T-helper 9 cell (primary cell): ENCODE measurements around the gene AZU1.

Experiments used
- DNase-seq: peaks from one replicate; pipeline ENCODE4 v3.0.0-alpha.2; 2020
- total RNA-seq, 2 donors: gene quantifications; one replicate each; lab custom pipeline; 2026; lab: John Stamatoyannopoulos, UW

AZU1 gene
- total RNA-seq: 0.21 to 0.48 reads per million in 2 donors

- DNase-seq: no peak
These were observed at the start of gene AZU1 for GRCh38 chr19:827710-828321. Gene AZU1, plus strand, starts transcription at chr19:827837. Its CDS starts 10 bp downstream, at chr19:827847.

GRCh38 chr19:778910-779653 lies 48.6 kb upstream of the AZU1 start:
- no peak for DNase-seq

- DNase-seq: no peak
These were observed 46.7 kb upstream of the AZU1 start for GRCh38 chr19:780935-781334.

DNA sequence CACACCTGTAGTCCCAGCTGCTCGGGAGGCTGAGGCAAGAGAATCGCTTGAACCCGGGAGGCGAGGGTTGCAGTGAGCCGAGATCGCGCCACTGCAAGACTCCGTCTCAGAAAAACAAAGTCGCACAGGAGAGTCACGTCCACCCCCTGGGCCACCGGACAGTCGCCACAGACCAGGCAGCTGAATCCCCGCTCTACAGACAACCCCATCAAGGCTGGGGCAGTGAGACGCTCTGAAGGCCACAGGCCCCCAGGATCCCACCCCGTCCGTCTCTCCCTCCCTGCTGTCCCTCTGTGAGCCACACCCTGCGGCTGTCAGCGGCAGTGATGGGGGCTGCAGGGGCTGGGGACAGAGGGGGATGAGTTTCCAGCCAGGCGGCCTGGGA lies 45.8 kb upstream of the AZU1 start:
- DNase-seq: no peak

GRCh38 chr19:782185-782877 lies 45.3 kb upstream of the AZU1 start:
- DNase-seq: no peak

DNA sequence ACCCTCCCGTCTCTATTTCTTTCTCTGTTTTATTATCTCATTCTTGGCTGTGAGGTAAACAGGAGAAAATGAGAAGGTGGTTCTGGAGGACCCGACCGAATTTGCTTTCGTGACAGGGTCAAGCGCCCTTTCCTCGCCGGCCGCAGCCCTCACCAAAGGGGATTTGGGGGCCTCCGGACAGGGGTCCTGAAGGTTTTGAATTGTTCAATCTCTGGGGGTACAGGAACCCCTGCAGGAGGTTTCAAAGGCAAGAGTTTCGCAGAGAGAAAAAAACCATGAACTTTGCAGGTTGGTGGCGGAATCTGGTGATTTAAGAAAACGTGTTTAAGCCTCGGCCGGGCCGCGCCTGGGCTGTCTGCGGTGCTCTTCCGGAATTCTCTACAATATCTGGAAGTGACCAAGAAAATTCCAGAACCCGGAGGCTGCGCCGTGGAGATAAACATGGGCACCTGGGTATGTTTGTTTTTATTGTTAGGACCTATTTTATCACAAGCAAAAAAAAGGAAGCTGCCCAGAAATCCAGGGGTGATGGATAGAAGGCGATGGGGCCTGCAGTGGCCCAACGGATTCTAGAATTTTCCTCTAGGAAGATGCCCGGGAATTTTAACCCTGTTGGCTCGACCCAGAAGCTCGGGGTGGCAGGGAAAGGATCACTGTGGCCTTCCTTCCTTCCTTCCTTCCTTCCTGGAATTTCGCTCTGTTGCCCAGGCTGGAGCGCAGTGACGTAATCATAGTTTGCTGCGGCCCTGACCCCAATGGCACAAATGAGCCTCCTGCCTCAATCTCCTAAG lies 44.6 kb upstream of the AZU1 start:
- DNase-seq: no peak

DNA sequence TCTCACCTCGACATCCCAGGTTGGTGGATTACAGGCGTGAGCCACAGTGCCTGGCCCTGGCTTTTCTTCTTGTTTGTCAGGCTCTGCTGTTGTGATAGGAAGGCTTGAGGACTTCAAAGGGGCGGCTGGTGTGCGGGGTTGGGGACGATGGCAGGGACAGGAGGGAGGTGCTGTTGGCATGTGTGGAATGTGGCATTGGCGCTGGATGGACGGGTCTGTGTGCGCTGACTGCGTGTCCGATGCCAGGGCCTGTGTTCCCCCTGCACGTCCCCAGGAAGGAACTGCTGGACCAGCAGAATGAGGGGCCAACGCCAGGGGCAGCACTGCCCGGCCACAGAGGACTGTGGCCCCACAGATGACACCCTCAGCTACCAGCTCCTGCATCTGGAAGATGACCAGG lies 43.1 kb upstream of the AZU1 start:
- DNase-seq: no peak

GRCh38 chr19:787536-787935 lies 40.1 kb upstream of the AZU1 start:
- DNase-seq: no peak

GRCh38 chr19:788686-788982 lies 39.0 kb upstream of the AZU1 start:
- no peak for DNase-seq

DNA sequence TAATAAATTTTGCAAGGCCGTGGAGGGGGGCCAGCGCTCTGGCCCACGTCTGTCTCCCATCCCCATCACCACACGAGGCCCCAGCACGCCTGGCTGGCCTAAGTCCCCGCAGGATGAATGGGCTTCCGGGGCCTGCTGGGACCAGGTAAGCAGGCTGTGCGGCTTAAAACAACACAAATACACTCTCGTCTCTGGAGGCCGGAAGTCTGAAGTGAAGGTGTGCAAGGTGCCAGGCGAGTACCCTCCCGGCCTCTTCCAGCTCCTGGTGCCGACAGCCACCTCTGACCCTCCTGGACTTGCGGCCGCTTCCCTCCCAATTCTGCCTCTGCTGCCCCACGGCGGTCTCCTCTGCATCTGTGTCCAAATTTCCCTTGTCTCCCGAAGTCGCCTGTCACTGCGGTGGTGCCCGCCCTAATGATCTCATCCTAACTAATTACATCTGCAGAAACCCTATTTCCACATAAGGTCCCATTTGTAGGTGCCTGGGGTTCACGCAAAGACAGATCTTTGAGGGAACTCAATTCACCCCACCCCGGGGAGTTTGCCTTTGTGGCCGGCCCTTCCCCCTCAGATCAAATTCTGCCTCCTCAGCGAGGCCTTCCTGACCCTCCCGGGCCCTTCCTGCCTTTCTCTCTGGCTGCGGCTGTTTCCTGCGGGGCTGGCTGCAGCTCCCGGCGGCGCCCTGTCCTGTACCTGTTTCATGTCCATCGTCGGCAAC lies 38.5 kb upstream of the AZU1 start:
- DNase-seq: no peak

DNA sequence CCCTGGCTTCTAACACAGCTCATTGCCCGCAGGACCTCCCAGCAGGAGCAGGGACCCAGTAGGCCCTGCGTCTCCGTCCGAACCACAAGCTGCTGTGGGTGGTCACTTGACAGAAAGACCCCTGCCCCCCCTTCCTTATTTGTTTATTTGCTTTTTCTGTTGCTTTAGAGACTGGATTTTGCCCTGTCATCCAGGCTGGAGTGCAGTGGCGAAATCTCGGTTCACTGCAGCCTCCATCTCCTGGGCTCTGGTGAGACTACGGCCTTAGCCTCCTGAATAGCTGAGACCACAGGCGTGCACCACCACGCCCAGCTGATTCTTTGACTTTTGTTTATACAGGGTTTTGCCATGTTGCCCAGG lies 38.0 kb upstream of the AZU1 start:
- DNase-seq: no peak

- DNase-seq: no peak
These were observed 36.5 kb upstream of the AZU1 start for GRCh38 chr19:791007-791566.

GRCh38 chr19:791567-792305 lies 35.9 kb upstream of the AZU1 start:
- no peak for DNase-seq

DNA sequence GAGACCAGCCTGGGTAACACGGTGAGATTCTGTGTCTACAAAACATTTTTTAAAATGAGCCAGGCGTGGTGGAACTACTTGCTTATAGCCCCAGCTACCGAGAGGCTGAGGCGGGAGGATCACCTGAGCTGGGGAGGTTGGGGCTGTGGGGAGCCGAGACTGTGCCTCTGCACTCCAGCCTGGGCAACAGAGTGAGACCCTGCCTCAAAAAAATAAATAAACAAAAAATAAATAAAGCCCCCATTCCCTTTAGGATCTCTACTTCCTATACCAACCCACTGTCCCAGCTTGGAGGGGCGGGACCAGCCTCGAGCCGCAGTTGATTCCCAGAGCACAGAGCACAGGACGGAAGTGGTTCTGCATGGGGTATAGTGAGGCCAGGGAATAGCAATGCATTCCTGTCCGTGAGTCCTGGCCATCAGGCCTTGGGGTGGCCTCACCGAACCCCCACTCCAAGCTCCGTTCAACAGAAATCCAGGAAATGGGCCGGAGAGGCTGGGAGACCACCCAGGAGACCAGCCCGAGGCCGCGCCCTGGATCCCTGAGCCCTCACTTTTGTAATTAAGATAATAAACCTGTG lies 35.2 kb upstream of the AZU1 start:
- no peak for DNase-seq

DNA sequence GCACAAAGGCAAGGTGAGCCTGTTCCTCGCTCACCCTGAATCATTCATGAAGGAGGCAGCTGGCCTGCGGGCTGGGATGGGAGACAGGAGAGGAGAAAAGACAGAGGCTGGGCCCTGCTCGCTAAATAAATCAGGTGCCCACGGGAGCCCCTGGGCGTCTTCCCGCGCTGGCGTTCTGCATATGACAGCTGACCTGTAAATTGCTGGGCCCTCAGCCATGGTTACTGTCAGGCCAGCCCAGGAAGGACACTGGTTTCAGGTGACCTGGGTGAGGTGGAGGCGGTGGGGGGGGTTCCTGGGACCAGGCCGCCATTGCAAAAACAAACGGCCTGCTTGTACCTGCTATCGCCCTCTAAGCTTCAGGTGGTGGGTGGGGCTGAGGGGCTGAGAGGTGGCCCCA lies 33.8 kb upstream of the AZU1 start:
- no peak for DNase-seq

GRCh38 chr19:795073-795611 lies 32.5 kb upstream of the AZU1 start:
- DNase-seq: no peak

- DNase-seq: no peak
These were observed 31.7 kb upstream of the AZU1 start for GRCh38 chr19:795691-796581.

DNA sequence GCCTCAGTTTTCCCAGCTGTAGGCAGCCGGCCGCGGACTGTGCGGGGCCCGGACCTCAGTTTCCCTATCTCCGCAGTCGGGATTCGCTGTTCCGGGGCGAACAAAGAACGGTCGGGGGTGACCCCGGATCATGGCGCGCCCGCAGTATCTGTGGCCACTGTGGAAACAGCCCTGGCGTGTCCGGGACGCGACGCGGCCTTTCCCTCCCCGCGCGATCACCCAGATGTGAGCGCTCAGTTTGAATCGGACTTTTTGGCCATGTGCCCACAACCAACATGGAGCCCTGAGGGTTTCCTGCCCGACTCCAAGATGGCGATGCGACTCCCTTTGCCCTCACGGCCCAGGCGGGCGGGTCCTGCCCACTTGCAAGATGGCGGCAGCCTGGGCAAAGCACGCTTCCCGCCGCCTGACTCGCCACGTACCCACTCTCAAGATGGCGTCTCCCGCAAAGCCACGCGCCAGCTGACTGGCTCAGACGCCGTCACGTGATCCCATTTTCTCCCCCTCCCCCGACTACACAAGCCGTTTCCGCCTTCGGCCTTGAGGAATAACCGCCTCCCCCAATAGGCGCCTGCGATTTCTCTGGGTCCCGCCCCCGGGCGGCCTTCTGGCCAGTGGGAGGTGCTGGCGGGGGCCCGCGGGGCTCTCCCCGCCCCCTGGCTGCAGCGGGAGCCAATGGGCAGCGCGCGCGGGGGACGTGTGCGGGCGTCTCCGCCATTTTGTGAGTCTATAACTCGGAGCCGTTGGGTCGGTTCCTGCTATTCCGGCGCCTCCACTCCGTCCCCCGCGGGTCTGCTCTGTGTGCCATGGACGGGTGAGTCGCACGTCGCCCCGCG lies 30.7 kb upstream of the AZU1 start, which contains the start of gene PTBP1:
Gene PTBP1 (plus strand): TSS at position 761 of the 836 bp plus-strand sequence. CDS start 46 bp downstream, at position 807.
- peak; percentile 96 for DNase-seq
